HCT116 (cell line): ENCODE measurements around the gene DMXL2. TPM values are rescaled to one million over a fixed set of nuclear protein-coding genes. Genes with fewer than 3 reads are reported as not detected.

Source experiments
- ATAC-seq: fragments of 200-7000 bp; cut with Tn5 transposase; 2 replicates; pipeline ENCODE4 v1.9.1; 2020; ENCODE audit warnings: mild to moderate bottlenecking, moderate library complexity
- BruUV-seq: library from RNA; stranded (reverse); fragments of 400-500 nt; replicated peaks from 2 replicates; lab custom pipeline; 2021; lab: Mats Ljungman, UMichigan
- CTCF ChIA-PET: fragments of 300-600 bp; sonication (Branson Sonifier 250); formaldehyde crosslinking; loops from one replicate; lab custom pipeline; 2021; ENCODE audit warnings: antibody characterized with exemption; lab: Charles Lee
- POLR2A ChIA-PET: fragments of 300-600, 350-600 bp; sonication (Branson Sonifier 250); formaldehyde crosslinking; loops from one replicate; lab custom pipeline; 2021; ENCODE audit warnings: antibody characterized with exemption; lab: Charles Lee
- RAD21 ChIA-PET, 2 experiments: fragments of 300-600 bp; sonication (Branson Sonifier 250); formaldehyde crosslinking; loops; one replicate each; lab custom pipeline; 2023; ENCODE audit warnings: low total read pairs in 2 of 2; ENCODE audit not compliant: uncharacterized antibody in 2 of 2, unreplicated experiment in 2 of 2, low non-redundant PET in 1 of 2; lab: Charles Lee
- DNase-seq: peaks from one replicate; pipeline ENCODE4 v3.0.0-alpha.2; 2010; ENCODE audit warnings: low read depth, low spot score
- H2AFZ ChIP-seq: fragments of 200-600 bp; shearing (Covaris generic), sonication (generic); 2 replicates; pipeline ENCODE4 v1.6.1; 2017; ENCODE audit warnings: low read depth, mixed run types, mixed read lengths, antibody characterized with exemption, low read length; ENCODE audit not compliant: poor library complexity, severe bottlenecking
- H3K27ac ChIP-seq: 2 replicates; pipeline ENCODE4 v1.5.1; 2012; ENCODE audit warnings: low read depth, low read length
- H3K27me3 ChIP-seq: fragments of 200-600 bp; sonication (generic); 2 replicates; pipeline ENCODE4 v1.6.1; 2016; ENCODE audit warnings: mixed run types, low read length, mixed read lengths; ENCODE audit not compliant: insufficient read depth
- H3K36me3 ChIP-seq, 2 experiments: fragments of 200-500 bp in 1 of 2; fragments of 200-600 bp in 1 of 2; sonication (Bioruptor generic) in 1 of 2; sonication (generic) in 1 of 2; 2 replicates each; pipeline versions ENCODE4 v1.5.1 to v1.6.1; 2014 to 2016; ENCODE audit warnings: low read length in 2 of 2, inconsistent platforms in 1 of 2, mixed read lengths in 1 of 2, mixed run types in 1 of 2; ENCODE audit not compliant: insufficient read depth in 2 of 2, control insufficient read depth in 1 of 2
- H3K4me1 ChIP-seq, 2 experiments: fragments of 200-600 bp in 1 of 2; sonication (generic) in 1 of 2; 2 replicates each; pipeline versions ENCODE4 v1.5.1 to v1.6.1; 2012 to 2017; ENCODE audit warnings: low read length in 2 of 2, inconsistent platforms in 1 of 2, mild to moderate bottlenecking in 1 of 2, mixed read lengths in 1 of 2, mixed run types in 1 of 2, moderate library complexity in 1 of 2; ENCODE audit not compliant: insufficient read depth in 2 of 2, control insufficient read depth in 1 of 2
- H3K4me2 ChIP-seq: fragments of 200-600 bp; sonication (generic); 2 replicates; pipeline ENCODE4 v1.6.1; 2017; ENCODE audit warnings: mixed run types, low read length, mixed read lengths
- H3K4me3 ChIP-seq, 2 experiments: fragments of 200-600 bp in 1 of 2; sonication (generic) in 1 of 2; replicated peaks in 1 of 2; 2 replicates each; pipeline ENCODE4 v1.5.1; 2011 to 2016; ENCODE audit warnings: low read length in 2 of 2, control low read depth in 1 of 2, low read depth in 1 of 2, mild to moderate bottlenecking in 1 of 2, mixed read lengths in 1 of 2, mixed run types in 1 of 2
- H3K79me2 ChIP-seq: fragments of 200-600 bp; sonication (generic); 2 replicates; pipeline ENCODE4 v1.6.1; 2017; ENCODE audit warnings: mild to moderate bottlenecking, mixed run types, low read length, moderate library complexity, mixed read lengths; ENCODE audit not compliant: insufficient read depth
- H3K9ac ChIP-seq: fragments of 200-600 bp; sonication (generic); 2 replicates; pipeline ENCODE4 v1.6.1; 2016; ENCODE audit warnings: low read length, mixed read lengths
- H3K9me2 ChIP-seq: fragments of 200-600 bp; sonication (generic), shearing (Covaris generic); 2 replicates; pipeline ENCODE4 v1.6.1; 2017; ENCODE audit warnings: mixed run types, mild to moderate bottlenecking, moderate library complexity; ENCODE audit not compliant: insufficient read depth
- H3K9me3 ChIP-seq, 2 experiments: fragments of 200-500 bp in 1 of 2; fragments of 200-600 bp in 1 of 2; sonication (Bioruptor generic) in 1 of 2; sonication (generic) in 1 of 2; 2 replicates each; pipeline ENCODE4 v1.6.1; 2014 to 2017; ENCODE audit warnings: low read length in 2 of 2, mixed read lengths in 2 of 2, inconsistent platforms in 1 of 2, low read depth in 1 of 2, mild to moderate bottlenecking in 1 of 2, mixed run types in 1 of 2, moderate library complexity in 1 of 2; ENCODE audit not compliant: control insufficient read depth in 1 of 2, insufficient read depth in 1 of 2
- H4K20me1 ChIP-seq: fragments of 200-600 bp; sonication (generic), shearing (Covaris generic); 2 replicates; pipeline ENCODE4 v1.6.1; 2017; ENCODE audit warnings: mixed run types, mild to moderate bottlenecking, moderate library complexity; ENCODE audit not compliant: insufficient read depth
- CEBPB ChIP-seq: IDR thresholded peaks from 2 replicates; pipeline ENCODE4 v1.6.1; 2012; ENCODE audit warnings: low read depth
- EGR1 ChIP-seq: IDR thresholded peaks from 2 replicates; pipeline ENCODE4 v1.6.1; 2012; ENCODE audit warnings: low read depth
- EZH2 ChIP-seq: fragments of 200-600 bp; sonication (generic); IDR thresholded peaks from 2 replicates; pipeline ENCODE4 v1.6.1; 2017; ENCODE audit warnings: antibody characterized with exemption, mixed run types
- JUND ChIP-seq: IDR thresholded peaks from 2 replicates; pipeline ENCODE4 v1.6.1; 2012
- POLR2AphosphoS5 ChIP-seq: IDR thresholded peaks from 2 replicates; pipeline ENCODE4 v1.6.1; 2011; ENCODE audit warnings: mild to moderate bottlenecking, low read depth, low read length, moderate library complexity
- RAD21 ChIP-seq: IDR thresholded peaks from 2 replicates; pipeline ENCODE4 v1.6.1; 2012; ENCODE audit warnings: low read depth, mild to moderate bottlenecking
- SIN3A ChIP-seq: IDR thresholded peaks from 2 replicates; pipeline ENCODE4 v1.6.1; 2012; ENCODE audit warnings: low read depth
- SP1 ChIP-seq: IDR thresholded peaks from 2 replicates; pipeline ENCODE4 v1.6.1; 2012; ENCODE audit warnings: low read depth
- SRF ChIP-seq: IDR thresholded peaks from 2 replicates; pipeline ENCODE4 v1.6.1; 2012; ENCODE audit warnings: low read depth
- YY1 ChIP-seq: IDR thresholded peaks from 2 replicates; pipeline ENCODE4 v1.6.1; 2011; ENCODE audit warnings: low read length, low read depth, moderate library complexity, mild to moderate bottlenecking; ENCODE audit not compliant: insufficient replicate concordance; ENCODE audit errors: extremely low read depth
- ZBTB33 ChIP-seq: IDR thresholded peaks from 2 replicates; pipeline ENCODE4 v1.6.1; 2011; ENCODE audit warnings: mild to moderate bottlenecking, low read length, moderate library complexity; ENCODE audit not compliant: insufficient replicate concordance; ENCODE audit errors: extremely low read depth
- ZFX ChIP-seq: fragments of 450-650 bp; IDR thresholded peaks from 2 replicates; pipeline ENCODE4 v1.6.1; 2017
- ZNF274 ChIP-seq: fragments of 200-500 bp; sonication (Bioruptor generic); IDR thresholded peaks from 2 replicates; pipeline ENCODE4 v1.6.1; 2014; ENCODE audit warnings: mild to moderate bottlenecking, low read depth, low read length, inconsistent platforms
- intact Hi-C: fragments of 100-400 bp; cut with micrococcal nuclease; formaldehyde crosslinking; loops from 2 replicates; pipeline ENCODE4 v1.10.0; 2022
- total RNA-seq: library from RNA; stranded (reverse); gene quantifications from one replicate; pipeline ENCODE4 v1.2.1, GENCODE V29; 2021; ENCODE audit not compliant: unreplicated experiment
- TF ChIP-seq, protein P1 (sequence below): IDR thresholded peaks from 2 replicates; pipeline ENCODE4 v1.6.1; 2012; ENCODE audit warnings: low read depth
- TF ChIP-seq, protein P2 (sequence below): IDR thresholded peaks from 2 replicates; pipeline ENCODE4 v1.6.1; 2012

The DMXL2 gene
- total RNA-seq, 1 experiment from 2014 or later, result 21.5 TPM

- Histone ChIP-seq H3K4me2 (no peak overlapping the region), H3K36me3 (no peaks in the 10 kb centered on the region), H4K20me1 (no peaks in the 10 kb centered on the region), H3K9me3 (no peaks in the 10 kb centered on the region), H3K79me2 (peaks cover 5% of the 10 kb centered on the region; the same call in 1 of the 2 replicates), H2AFZ (no peak overlapping the region), H3K9ac (no peak overlapping the region), H3K27ac (no peak overlapping the region), H3K9me2 (no peaks in the 10 kb centered on the region), H3K27me3 (no peaks in the 10 kb centered on the region), H3K4me3 (no peak overlapping the region), H3K4me1 (peaks cover 0 to 8% of the 10 kb centered on the region in 2 experiments; a peak in 1 of 4 replicates)
- BruUV-seq, result no TSS peak
- intact Hi-C loops, result no loop called here
- ATAC-seq (no peak), DNase-seq (no peak)
- TF ChIP-seq SRF, result 0 out of 2 replicates have a peak, but pooled peaks have one; percentile 21
- peak; percentile 92 for TF ChIP-seq CEBPB
- TF ChIP-seq SIN3A, result no peak
- ChIA-PET POLR2A (no interaction called here), CTCF (no interaction called here), RAD21 (no interaction called here)
Observed at GRCh38 chr15:51576911-51577500, 45.6 kb downstream of the DMXL2 start.

GRCh38 chr15:51576286-51576850 lies 46.2 kb downstream of the DMXL2 start:
- ChIA-PET RAD21 (no interaction called here), CTCF (interaction anchor here (0.5 kb wide), 1 partner anchor 10 kb away, joined by 3 read pairs; no protein-coding TSS in a partner anchor), POLR2A (no interaction called here)
- no peak overlapping the region for H3K4me2 ChIP-seq
- H3K36me3 ChIP-seq, result no peaks in the 10 kb centered on the region
- ATAC-seq (no peak), DNase-seq (no peak)
- H4K20me1 ChIP-seq, result no peaks in the 10 kb centered on the region
- H3K4me1 ChIP-seq, result peaks cover 0 to 8% of the 10 kb centered on the region in 2 experiments; a peak in 1 of 4 replicates
- no peak overlapping the region for H3K4me3 ChIP-seq
- H3K9me2 ChIP-seq, result no peaks in the 10 kb centered on the region
- intact Hi-C loops, result no loop called here
- peaks cover 5% of the 10 kb centered on the region; the same call in 1 of the 2 replicates for H3K79me2 ChIP-seq
- no peak overlapping the region for H3K9ac ChIP-seq
- H2AFZ ChIP-seq, result no peak overlapping the region
- H3K27me3 ChIP-seq, result no peaks in the 10 kb centered on the region
- no TSS peak for BruUV-seq
- H3K27ac ChIP-seq, result no peak overlapping the region
- no peaks in the 10 kb centered on the region for H3K9me3 ChIP-seq
- TF ChIP-seq ZFX, result no peak
- no peak for TF ChIP-seq EGR1
- TF ChIP-seq, protein P1, sequence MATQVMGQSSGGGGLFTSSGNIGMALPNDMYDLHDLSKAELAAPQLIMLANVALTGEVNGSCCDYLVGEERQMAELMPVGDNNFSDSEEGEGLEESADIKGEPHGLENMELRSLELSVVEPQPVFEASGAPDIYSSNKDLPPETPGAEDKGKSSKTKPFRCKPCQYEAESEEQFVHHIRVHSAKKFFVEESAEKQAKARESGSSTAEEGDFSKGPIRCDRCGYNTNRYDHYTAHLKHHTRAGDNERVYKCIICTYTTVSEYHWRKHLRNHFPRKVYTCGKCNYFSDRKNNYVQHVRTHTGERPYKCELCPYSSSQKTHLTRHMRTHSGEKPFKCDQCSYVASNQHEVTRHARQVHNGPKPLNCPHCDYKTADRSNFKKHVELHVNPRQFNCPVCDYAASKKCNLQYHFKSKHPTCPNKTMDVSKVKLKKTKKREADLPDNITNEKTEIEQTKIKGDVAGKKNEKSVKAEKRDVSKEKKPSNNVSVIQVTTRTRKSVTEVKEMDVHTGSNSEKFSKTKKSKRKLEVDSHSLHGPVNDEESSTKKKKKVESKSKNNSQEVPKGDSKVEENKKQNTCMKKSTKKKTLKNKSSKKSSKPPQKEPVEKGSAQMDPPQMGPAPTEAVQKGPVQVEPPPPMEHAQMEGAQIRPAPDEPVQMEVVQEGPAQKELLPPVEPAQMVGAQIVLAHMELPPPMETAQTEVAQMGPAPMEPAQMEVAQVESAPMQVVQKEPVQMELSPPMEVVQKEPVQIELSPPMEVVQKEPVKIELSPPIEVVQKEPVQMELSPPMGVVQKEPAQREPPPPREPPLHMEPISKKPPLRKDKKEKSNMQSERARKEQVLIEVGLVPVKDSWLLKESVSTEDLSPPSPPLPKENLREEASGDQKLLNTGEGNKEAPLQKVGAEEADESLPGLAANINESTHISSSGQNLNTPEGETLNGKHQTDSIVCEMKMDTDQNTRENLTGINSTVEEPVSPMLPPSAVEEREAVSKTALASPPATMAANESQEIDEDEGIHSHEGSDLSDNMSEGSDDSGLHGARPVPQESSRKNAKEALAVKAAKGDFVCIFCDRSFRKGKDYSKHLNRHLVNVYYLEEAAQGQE, result no peak
- TF ChIP-seq ZBTB33, result no peak
- TF ChIP-seq ZNF274, result no peak
- TF ChIP-seq SP1, result no peak
- TF ChIP-seq, protein P2, sequence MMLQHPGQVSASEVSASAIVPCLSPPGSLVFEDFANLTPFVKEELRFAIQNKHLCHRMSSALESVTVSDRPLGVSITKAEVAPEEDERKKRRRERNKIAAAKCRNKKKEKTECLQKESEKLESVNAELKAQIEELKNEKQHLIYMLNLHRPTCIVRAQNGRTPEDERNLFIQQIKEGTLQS, result no peak
- no peak for TF ChIP-seq POLR2AphosphoS5
- no peak for TF ChIP-seq YY1
- TF ChIP-seq SIN3A, result no peak
- TF ChIP-seq RAD21, result no peak
- no peak for TF ChIP-seq EZH2
- TF ChIP-seq JUND, result no peak
